AG10803 (cell line): ENCODE results near the gene VWF.

Experiments
- DNase-seq: peaks from one replicate; pipeline ENCODE4 v3.0.0; 2010; ENCODE audit warnings: low read depth
- H3K4me3 ChIP-seq: 2 replicates; pipeline ENCODE4 v1.5.1; 2011; ENCODE audit warnings: mild to moderate bottlenecking, low read length, control low read depth
- CTCF ChIP-seq: conservative IDR thresholded peaks from 2 replicates; pipeline ENCODE4 v1.5.1; 2011; ENCODE audit warnings: mild to moderate bottlenecking, low read length, control low read depth, inconsistent platforms

VWF gene

GRCh38 chr12:6047249-6048237 is 76.9 kb downstream of the VWF start:
- H3K4me3 ChIP-seq, result no peak overlapping the region
- peak; percentile 71 for DNase-seq
- TF ChIP-seq CTCF, result no peak

GRCh38 chr12:6046511-6047180 is 77.8 kb downstream of the VWF start:
- no peak overlapping the region for H3K4me3 ChIP-seq
- no peak for TF ChIP-seq CTCF
- no peak for DNase-seq

- TF ChIP-seq CTCF, result no peak
- H3K4me3 ChIP-seq, result no peak overlapping the region
- no peak for DNase-seq
Measured at GRCh38 chr12:6045438-6045837, 79.0 kb downstream of the VWF start.

- no peak for DNase-seq
- H3K4me3 ChIP-seq, result no peak overlapping the region
- TF ChIP-seq CTCF, result no peak
Measured at GRCh38 chr12:6044082-6044481, 80.4 kb downstream of the VWF start.

- H3K4me3 ChIP-seq, result no peak overlapping the region
- no peak for DNase-seq
- no peak for TF ChIP-seq CTCF
Measured at GRCh38 chr12:6042446-6042845, 82.0 kb downstream of the VWF start.

- TF ChIP-seq CTCF, result no peak
- no peak overlapping the region for H3K4me3 ChIP-seq
- peak; percentile 19 for DNase-seq
Measured at GRCh38 chr12:6041891-6042290, 82.6 kb downstream of the VWF start.
